ENCODE measurements around the gene AP2A2. TPM values are rescaled to one million over a fixed set of nuclear protein-coding genes. Genes with fewer than 3 reads are reported as not detected.

The AP2A2 gene
- total RNA-seq, 1 experiment from 2014 or later = 47.1 TPM

- ChIA-PET POLR2A (no interaction called here), CTCF (no interaction called here)
- Mint-ChIP-seq H3K4me3 (no peak overlapping the region), H3K9me3 (no peaks in the 10 kb centered on the region), H3K36me3 (peaks cover 43% of the 10 kb centered on the region), H3K27ac (peak overlapping the region; percentile 37), H3K4me1 (no peaks in the 10 kb centered on the region), H3K27me3 (ENCODE audit: low read depth) (no peaks in the 10 kb centered on the region)
- ATAC-seq (no peak), DNase-seq (ENCODE audit: low spot score) (no peak)
- no peak for TF ChIP-seq ERG (CRISPR knock-in tag; IDR thresholded peaks at IDR 0.05)
- no peak for TF ChIP-seq ZNF263 (CRISPR knock-in tag; IDR thresholded peaks at IDR 0.05; ENCODE audit: low read depth)
- no peak for TF ChIP-seq EMX1 (CRISPR knock-in tag; IDR thresholded peaks at IDR 0.05)
- TF ChIP-seq SP1 (CRISPR knock-in tag; conservative IDR thresholded peaks at IDR 0.05) = no peak
- no peak for TF ChIP-seq IRF2 (CRISPR knock-in tag; IDR thresholded peaks at IDR 0.05; ENCODE audit: borderline replicate concordance, low read depth)
- TF ChIP-seq NFATC4 (CRISPR knock-in tag; IDR thresholded peaks at IDR 0.05) = no peak
Observed at GRCh38 chr11:969651-970205, 44.1 kb downstream of the AP2A2 start.

GRCh38 chr11:970319-970871 is 44.7 kb downstream of the AP2A2 start:
- Mint-ChIP-seq H3K9me3 (no peaks in the 10 kb centered on the region), H3K27me3 (ENCODE audit: low read depth) (no peaks in the 10 kb centered on the region), H3K4me3 (no peak overlapping the region), H3K36me3 (peaks cover 40% of the 10 kb centered on the region), H3K4me1 (peaks cover 2% of the 10 kb centered on the region; the same call in 1 of the 2 replicates), H3K27ac (peak overlapping the region; percentile 56)
- TF ChIP-seq ETV6 (CRISPR knock-in tag; IDR thresholded peaks at IDR 0.05) = no peak
- TF ChIP-seq ZNF263 (CRISPR knock-in tag; IDR thresholded peaks at IDR 0.05; ENCODE audit: low read depth) = no peak
- no peak for TF ChIP-seq EMX1 (CRISPR knock-in tag; IDR thresholded peaks at IDR 0.05)
- no peak for TF ChIP-seq AR (CRISPR knock-in tag; IDR thresholded peaks at IDR 0.05)
- no peak for TF ChIP-seq RORB (CRISPR knock-in tag; IDR thresholded peaks at IDR 0.05)
- TF ChIP-seq ZNF671 (CRISPR knock-in tag; IDR thresholded peaks at IDR 0.05) = no peak
- no peak for TF ChIP-seq NFATC4 (CRISPR knock-in tag; IDR thresholded peaks at IDR 0.05)
- no peak for TF ChIP-seq PREB (CRISPR knock-in tag; IDR thresholded peaks at IDR 0.05; ENCODE audit: borderline replicate concordance)
- no peak for TF ChIP-seq ZNF512 (CRISPR knock-in tag; IDR thresholded peaks at IDR 0.05; ENCODE audit: borderline replicate concordance)
- TF ChIP-seq TEAD4 (CRISPR knock-in tag; IDR thresholded peaks at IDR 0.05) = no peak
- TF ChIP-seq SMAD4 (CRISPR knock-in tag; IDR thresholded peaks at IDR 0.05) = no peak
- ChIA-PET CTCF (no interaction called here), POLR2A (no interaction called here)
- ATAC-seq = no peak
- DNase-seq (ENCODE audit: low spot score) = no peak

- ChIA-PET POLR2A (no interaction called here), CTCF (no interaction called here)
- Mint-ChIP-seq H3K4me1 (peaks cover 9% of the 10 kb centered on the region), H3K9me3 (no peaks in the 10 kb centered on the region), H3K27ac (peak overlapping the region; percentile 56), H3K27me3 (ENCODE audit: low read depth) (no peaks in the 10 kb centered on the region), H3K36me3 (peaks cover 32% of the 10 kb centered on the region), H3K4me3 (no peak overlapping the region)
- DNase-seq (ENCODE audit: low spot score) = no peak
- ATAC-seq = no peak
- TF ChIP-seq GABPB1 (CRISPR knock-in tag; IDR thresholded peaks at IDR 0.05) (no peak), ZBTB43 (CRISPR knock-in tag; IDR thresholded peaks at IDR 0.05) (no peak), FOXP4 (CRISPR knock-in tag; IDR thresholded peaks at IDR 0.05) (no peak), EMX1 (CRISPR knock-in tag; IDR thresholded peaks at IDR 0.05) (no peak), ZSCAN18 (CRISPR knock-in tag; IDR thresholded peaks at IDR 0.05) (no peak), ATF3 (CRISPR knock-in tag; conservative IDR thresholded peaks at IDR 0.05) (no peak)
Observed at GRCh38 chr11:971092-971690, 45.5 kb downstream of the AP2A2 start.

Measured in WTC11 (cell line).